GM18951 (cell line): ENCODE results near the gene KRTAP16-1.

Source experiments
- POLR2A ChIP-seq: IDR thresholded peaks from 4 replicates; pipeline ENCODE4 v1.6.1; 2011; ENCODE audit warnings: mild to moderate bottlenecking; ENCODE audit not compliant: insufficient read length, insufficient read depth; ENCODE audit errors: extremely low read depth
- in situ Hi-C: fragments of 300-500 bp; cut with MboI; formaldehyde crosslinking; loops from one replicate; pipeline ENCODE4 v1.12.0; 2022; ENCODE audit warnings: low sequenced_read_pairs, mixed read lengths, inconsistent platforms; ENCODE audit not compliant: unreplicated experiment

The KRTAP16-1 gene

GRCh38 chr17:41308251-41308917 lies 725 bp downstream of the KRTAP16-1 start:
- in situ Hi-C loops, result no loop called here
- no peak for TF ChIP-seq POLR2A

GRCh38 chr17:41307647-41308046 lies 1.5 kb downstream of the KRTAP16-1 start:
- in situ Hi-C loops, result no loop called here
- no peak for TF ChIP-seq POLR2A

- in situ Hi-C loops, result no loop called here
- TF ChIP-seq POLR2A, result no peak
Measured at GRCh38 chr17:41304091-41304490, 5.0 kb downstream of the KRTAP16-1 start.

- TF ChIP-seq POLR2A, result no peak
- in situ Hi-C loops, result no loop called here
Measured at GRCh38 chr17:41302981-41303380, 6.1 kb downstream of the KRTAP16-1 start.

- in situ Hi-C loops, result no loop called here
- TF ChIP-seq POLR2A, result no peak
Measured at GRCh38 chr17:41301916-41302901, 6.9 kb downstream of the KRTAP16-1 start, which contains the start of gene KRTAP29-1. Gene KRTAP29-1 (minus strand): TSS chr17:41302851. CDS start chr17:41302851, 0 bp downstream.

- in situ Hi-C loops, result no loop called here
- TF ChIP-seq POLR2A, result no peak
Measured at GRCh38 chr17:41301204-41301790, 7.8 kb downstream of the KRTAP16-1 start.

GRCh38 chr17:41298458-41299135 lies 10.5 kb downstream of the KRTAP16-1 start:
- TF ChIP-seq POLR2A, result no peak
- in situ Hi-C loops, result no loop called here

- no peak for TF ChIP-seq POLR2A
- in situ Hi-C loops, result no loop called here
Measured at GRCh38 chr17:41296846-41297245, 12.3 kb downstream of the KRTAP16-1 start.

GRCh38 chr17:41294016-41294415 lies 15.1 kb downstream of the KRTAP16-1 start:
- no peak for TF ChIP-seq POLR2A
- in situ Hi-C loops, result no loop called here

GRCh38 chr17:41287050-41287449 lies 22.1 kb downstream of the KRTAP16-1 start:
- in situ Hi-C loops, result loop anchor here (10.0 kb wide), 1 partner anchor 108 kb away; the partner anchor contains the start of gene KRT31

GRCh38 chr17:41284546-41284945 lies 24.6 kb downstream of the KRTAP16-1 start:
- in situ Hi-C loops, result loop anchor here (10.0 kb wide), 1 partner anchor 110 kb away; the partner anchor contains the start of gene KRT31

More at GRCh38 chr17:41287050-41287449, 22.1 kb downstream of the KRTAP16-1 start:
- no peak for TF ChIP-seq POLR2A

GRCh38 chr17:41284043-41284442 lies 25.1 kb downstream of the KRTAP16-1 start:
- in situ Hi-C loops, result loop anchor here (10.0 kb wide), 1 partner anchor 111 kb away; the partner anchor contains the start of gene KRT31
- no peak for TF ChIP-seq POLR2A

More at GRCh38 chr17:41284546-41284945, 24.6 kb downstream of the KRTAP16-1 start:
- no peak for TF ChIP-seq POLR2A
